NCI-H446 (cell line): Measurements from ENCODE around the gene MRPL22.
"Not testable (repeated sequence)": the region's sequence is repeated elsewhere in the genome, so short reads cannot be mapped to it uniquely, and the experiment has no call there.

Source experiments
- DNase-seq, 2 experiments: peaks; one replicate each; lab custom pipeline; 2025; lab: John Stamatoyannopoulos, UW

MRPL22 gene

GRCh38 chr5:154940772-154941620 lies at the start of gene MRPL22:
Gene MRPL22, plus strand, starts transcription at chr5:154941073. Its CDS starts 38 bp downstream, at chr5:154941111.
- DNase-seq, result peak; percentile 76 to 93

- no peak for DNase-seq
Observed at GRCh38 chr5:154892369-154892771, 48.5 kb upstream of the MRPL22 start.

DNA sequence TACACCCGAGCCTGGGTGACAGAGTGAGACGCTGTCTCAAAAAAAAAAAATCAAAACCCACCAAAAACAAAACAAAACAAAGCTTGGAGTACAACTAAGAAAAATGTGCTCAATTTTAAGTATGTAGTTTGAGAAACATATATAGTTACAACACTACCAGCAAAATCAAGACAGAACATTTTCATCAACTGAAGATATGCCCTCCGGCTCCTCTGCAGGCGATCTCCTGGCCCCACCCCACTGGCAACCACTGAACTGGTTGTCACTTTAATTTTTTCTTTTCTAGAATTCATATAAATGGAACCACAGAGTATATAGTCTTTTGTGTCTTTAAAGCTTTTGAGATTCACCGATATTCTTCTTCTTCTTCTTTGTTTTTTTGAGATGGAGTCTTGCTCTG lies 47.5 kb upstream of the MRPL22 start:
- no peak for DNase-seq

GRCh38 chr5:154895606-154896561 lies 45.0 kb upstream of the MRPL22 start:
- no peak for DNase-seq

GRCh38 chr5:154896562-154897165 lies 44.2 kb upstream of the MRPL22 start:
- DNase-seq, result no peak

DNA sequence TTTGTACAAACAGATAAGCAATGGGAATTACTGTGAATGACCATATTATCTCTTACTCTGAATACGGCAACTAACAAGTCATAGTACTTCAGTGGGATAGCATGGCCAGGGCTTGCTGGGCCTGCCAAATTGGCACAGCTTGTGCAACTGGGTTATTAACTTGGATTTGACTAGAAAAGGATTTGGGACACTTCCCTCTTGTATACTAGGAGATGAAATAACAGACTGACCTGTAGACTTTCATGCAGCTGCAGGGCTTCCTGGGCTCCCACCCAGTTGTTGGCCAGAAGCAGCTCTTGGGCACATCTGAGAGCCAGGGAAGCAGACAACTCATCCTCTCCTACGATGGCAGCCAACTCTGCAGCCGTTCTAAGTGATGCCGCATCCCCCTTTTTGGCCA lies 42.7 kb upstream of the MRPL22 start:
- no peak for DNase-seq

DNA sequence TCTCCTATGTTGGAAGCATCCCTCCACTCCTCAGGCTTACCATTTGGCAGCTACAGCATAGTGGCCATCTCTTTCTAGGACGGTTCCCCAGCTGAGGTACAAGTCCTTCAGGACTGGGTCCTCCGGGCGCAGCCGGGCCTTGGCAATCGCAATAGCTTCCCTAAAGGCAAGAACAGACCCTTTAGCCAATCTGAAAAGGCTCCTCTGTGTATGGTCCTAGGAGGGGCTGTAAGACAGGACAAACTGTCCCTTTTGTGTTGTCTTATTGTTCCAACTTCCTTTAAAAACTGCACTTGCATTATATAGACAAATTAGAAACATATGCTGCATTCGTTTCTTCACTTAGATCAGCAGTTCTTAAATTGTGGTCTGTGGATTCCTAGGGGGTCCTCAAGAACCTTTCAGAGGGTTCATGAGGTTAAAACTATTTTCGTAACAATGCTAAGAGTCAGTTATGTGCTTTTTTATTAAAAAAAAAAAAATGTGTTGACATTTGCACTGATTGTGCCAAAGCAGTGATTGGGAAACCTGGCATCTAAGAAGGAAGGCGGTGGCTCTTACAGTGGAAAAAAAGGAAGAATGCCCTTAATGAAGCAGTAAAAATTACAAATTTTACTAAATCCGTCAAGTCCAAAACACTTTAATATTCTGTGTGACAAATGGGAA lies 41.6 kb upstream of the MRPL22 start:
- DNase-seq, result no peak

- no peak for DNase-seq
Observed at GRCh38 chr5:154900066-154900465, 40.8 kb upstream of the MRPL22 start.

GRCh38 chr5:154901276-154901675 lies 39.6 kb upstream of the MRPL22 start:
- DNase-seq, result no peak

- DNase-seq, result no peak
Observed at GRCh38 chr5:154901913-154902312, 39.0 kb upstream of the MRPL22 start.

- DNase-seq, result not testable (repeated sequence)
Observed at GRCh38 chr5:154905601-154906000, 35.3 kb upstream of the MRPL22 start.

- no peak for DNase-seq
Observed at GRCh38 chr5:154916874-154917273, 24.0 kb upstream of the MRPL22 start.

- no peak for DNase-seq
Observed at GRCh38 chr5:154917757-154918156, 23.1 kb upstream of the MRPL22 start.

- DNase-seq, result no peak
Observed at GRCh38 chr5:154923441-154924430, 17.1 kb upstream of the MRPL22 start.

- no peak for DNase-seq
Observed at GRCh38 chr5:154933537-154933936, 7.3 kb upstream of the MRPL22 start.

DNA sequence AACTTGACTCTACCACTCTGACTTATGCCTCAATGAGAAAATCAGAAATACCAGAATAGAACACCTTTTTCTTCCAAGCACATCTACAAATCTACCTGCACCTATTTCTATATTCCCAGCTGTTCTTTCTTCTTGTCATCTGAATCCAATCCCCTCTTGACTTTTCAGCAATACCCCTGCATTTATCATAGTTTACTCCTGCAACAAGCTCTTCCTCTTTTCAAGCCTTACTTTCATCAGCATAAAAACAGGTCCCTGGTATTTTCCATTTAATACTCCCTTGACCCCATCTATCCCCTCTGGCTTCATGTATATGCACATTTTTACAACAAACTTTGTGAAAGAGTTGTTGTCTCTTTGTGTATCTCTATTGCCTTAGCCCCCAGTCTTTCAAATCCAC lies 6.0 kb upstream of the MRPL22 start:
- no peak for DNase-seq

DNA sequence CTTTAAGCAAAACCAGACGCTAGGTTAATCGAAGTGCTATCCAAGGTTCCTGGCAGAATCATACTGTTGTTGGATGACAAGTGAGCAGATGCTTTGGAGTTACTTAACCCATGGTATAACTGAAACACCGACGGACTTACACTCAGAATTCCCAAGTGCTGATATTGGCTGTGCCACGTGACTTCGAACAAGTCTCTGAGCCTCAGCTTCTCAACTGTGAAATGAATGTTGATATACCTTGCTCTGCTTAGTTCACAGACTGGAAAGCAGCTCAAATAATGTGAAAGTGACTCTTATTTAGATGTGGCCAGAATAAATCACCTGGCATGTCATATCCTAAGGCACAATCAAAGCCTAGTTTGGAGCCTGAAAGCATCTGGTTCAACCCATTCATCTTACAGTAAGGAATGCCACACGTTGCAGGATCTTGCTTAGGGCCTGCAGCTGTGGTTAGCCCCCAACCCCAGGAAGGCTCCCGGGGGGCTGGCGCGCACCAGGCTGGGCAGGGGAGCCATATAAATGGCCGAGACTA lies 3.6 kb upstream of the MRPL22 start:
- peak in 1 of 2 experiments; percentile 2 for DNase-seq

DNA sequence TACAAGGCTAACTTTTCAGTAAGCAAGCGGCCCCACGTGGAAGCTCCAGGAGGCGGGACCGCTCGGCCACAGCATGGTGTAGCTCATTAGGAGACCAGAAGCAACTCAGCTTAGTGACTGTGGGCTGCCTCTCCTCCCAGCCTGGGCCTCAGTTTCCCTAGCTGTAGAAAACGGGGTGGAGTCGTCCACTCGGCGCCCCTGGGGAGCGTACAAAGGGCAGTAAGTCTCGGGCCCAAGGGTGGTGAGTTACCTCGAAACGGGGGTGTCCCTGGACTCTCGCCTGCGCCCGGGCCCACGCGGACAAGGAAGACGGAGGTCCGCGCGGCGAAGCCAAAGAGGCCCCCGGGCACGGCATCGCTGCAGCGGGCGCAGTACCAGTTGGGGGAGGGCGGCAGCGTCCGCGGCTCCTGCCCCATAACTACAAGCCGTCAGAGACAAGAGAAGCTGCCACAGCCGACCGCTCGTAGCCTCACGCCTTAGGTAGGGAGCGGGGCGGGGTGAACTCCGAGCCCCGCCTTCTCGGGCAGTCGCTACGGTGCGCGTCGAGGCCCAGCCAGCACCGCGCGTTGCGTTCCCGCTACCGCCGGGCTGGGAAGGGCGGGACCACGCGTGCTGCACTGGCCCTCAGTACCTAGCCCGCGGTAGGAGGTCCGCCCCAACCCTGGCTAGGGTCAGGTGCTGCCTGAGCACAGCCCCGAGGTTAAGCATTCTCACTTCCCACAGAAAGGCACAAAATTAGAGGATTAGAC lies 3.0 kb upstream of the MRPL22 start, which contains the start of gene GEMIN5:
Gene GEMIN5 (minus strand): TSS at position 494 of the 749 bp plus-strand sequence. CDS start 78 bp downstream, at position 416.
- peak; percentile 58 to 89 for DNase-seq

DNA sequence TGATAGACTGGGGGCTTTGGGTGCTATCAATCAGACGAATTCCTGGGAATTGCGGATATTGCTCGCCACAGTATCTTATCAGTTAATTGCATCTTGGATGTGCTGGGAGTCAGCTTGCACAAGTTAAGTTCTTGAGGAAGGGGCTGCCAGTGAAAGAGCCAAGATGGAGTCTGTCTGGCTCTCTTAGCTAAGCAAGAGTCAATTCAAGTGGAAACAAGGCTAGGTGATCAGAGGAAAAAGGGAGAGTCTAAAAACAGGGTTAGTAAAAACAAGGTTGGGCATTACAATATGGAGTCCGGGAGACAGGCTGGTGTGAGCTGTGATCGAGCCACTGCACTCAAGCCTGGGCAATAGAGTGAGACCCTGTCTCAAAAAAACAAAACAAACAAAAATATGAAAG lies 1.5 kb upstream of the MRPL22 start:
- not testable (repeated sequence) for DNase-seq
